Measurements from ENCODE around the gene FERD3L. TPM values are rescaled to one million over a fixed set of nuclear protein-coding genes. Genes with fewer than 3 reads are reported as not detected.

The FERD3L gene
- total RNA-seq, 1 experiment from 2014 or later: not detected

DNA sequence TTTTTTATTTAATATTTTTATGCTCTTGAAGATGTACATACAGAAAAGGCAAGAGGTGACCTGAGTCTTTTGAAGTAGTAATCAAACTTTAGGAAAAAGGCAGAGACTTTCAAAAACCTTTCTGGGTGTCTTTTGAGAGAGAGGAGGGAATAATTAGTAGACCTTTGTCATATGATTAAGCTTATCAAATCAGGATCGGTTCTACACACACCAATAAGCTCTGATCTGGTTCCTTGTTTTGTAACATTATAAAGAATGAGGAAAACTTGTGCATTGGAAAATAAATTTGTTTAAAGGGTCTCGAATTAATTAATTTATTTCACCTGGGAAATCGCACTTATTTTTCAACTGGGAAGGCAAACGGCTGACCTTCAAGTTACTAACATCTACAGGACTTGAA is 39.7 kb downstream of the FERD3L start:
- no peak for DNase-seq
- Mint-ChIP-seq H3K27me3 (ENCODE audit: unreplicated experiment) (peaks cover 34% of the 10 kb centered on the region), H3K9me3 (ENCODE audit: low read depth, unreplicated experiment) (no peaks in the 10 kb centered on the region), H3K4me1 (ENCODE audit: low read depth, unreplicated experiment) (peaks cover 3% of the 10 kb centered on the region), H3K4me3 (ENCODE audit: low read depth, unreplicated experiment) (no peak overlapping the region), H3K27ac (ENCODE audit: unreplicated experiment) (no peak overlapping the region), H3K36me3 (ENCODE audit: insufficient read depth, unreplicated experiment) (peaks cover 4% of the 10 kb centered on the region)
- BruUV-seq (replicated peaks): no TSS peak
- TF ChIP-seq, protein P1, sequence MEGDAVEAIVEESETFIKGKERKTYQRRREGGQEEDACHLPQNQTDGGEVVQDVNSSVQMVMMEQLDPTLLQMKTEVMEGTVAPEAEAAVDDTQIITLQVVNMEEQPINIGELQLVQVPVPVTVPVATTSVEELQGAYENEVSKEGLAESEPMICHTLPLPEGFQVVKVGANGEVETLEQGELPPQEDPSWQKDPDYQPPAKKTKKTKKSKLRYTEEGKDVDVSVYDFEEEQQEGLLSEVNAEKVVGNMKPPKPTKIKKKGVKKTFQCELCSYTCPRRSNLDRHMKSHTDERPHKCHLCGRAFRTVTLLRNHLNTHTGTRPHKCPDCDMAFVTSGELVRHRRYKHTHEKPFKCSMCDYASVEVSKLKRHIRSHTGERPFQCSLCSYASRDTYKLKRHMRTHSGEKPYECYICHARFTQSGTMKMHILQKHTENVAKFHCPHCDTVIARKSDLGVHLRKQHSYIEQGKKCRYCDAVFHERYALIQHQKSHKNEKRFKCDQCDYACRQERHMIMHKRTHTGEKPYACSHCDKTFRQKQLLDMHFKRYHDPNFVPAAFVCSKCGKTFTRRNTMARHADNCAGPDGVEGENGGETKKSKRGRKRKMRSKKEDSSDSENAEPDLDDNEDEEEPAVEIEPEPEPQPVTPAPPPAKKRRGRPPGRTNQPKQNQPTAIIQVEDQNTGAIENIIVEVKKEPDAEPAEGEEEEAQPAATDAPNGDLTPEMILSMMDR (IDR thresholded peaks at IDR 0.05; ENCODE audit: unreplicated experiment): no peak
- intact Hi-C loops (cut with micrococcal nuclease; ENCODE audit: unreplicated experiment): no loop called here
- CTCF ChIA-PET: no interaction called here

DNA sequence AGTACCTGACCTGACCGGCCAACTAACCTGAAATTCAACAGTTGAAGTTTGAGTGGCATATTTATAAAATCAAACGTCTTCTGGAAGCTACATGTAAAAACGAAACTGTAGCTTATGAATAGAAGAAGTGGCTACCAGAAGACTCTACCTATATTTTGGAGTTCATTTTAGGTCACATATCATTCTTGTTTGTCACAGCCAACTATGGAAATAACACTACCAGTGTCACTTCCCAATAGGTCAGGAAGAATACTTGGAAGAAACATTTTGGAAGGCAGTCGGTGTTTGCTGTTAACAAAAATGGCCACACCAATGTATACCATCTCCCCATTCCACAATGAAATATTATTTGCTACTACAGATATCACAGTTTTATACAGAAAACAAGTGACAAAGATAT is 40.4 kb downstream of the FERD3L start:
- Mint-ChIP-seq H3K27ac (ENCODE audit: unreplicated experiment) (no peak overlapping the region), H3K4me1 (ENCODE audit: low read depth, unreplicated experiment) (peaks cover 10% of the 10 kb centered on the region), H3K4me3 (ENCODE audit: low read depth, unreplicated experiment) (no peak overlapping the region), H3K27me3 (ENCODE audit: unreplicated experiment) (peaks cover 30% of the 10 kb centered on the region), H3K36me3 (ENCODE audit: insufficient read depth, unreplicated experiment) (peaks cover 6% of the 10 kb centered on the region), H3K9me3 (ENCODE audit: low read depth, unreplicated experiment) (no peaks in the 10 kb centered on the region)
- CTCF ChIA-PET: interaction anchor here (1.1 kb wide), 1 partner anchor 9 kb away, joined by 4 read pairs; no protein-coding TSS in a partner anchor
- intact Hi-C loops (cut with micrococcal nuclease; ENCODE audit: unreplicated experiment): no loop called here
- no TSS peak for BruUV-seq (replicated peaks)
- TF ChIP-seq, protein P1 (IDR thresholded peaks at IDR 0.05; ENCODE audit: unreplicated experiment): no peak
- DNase-seq: no peak

DNA sequence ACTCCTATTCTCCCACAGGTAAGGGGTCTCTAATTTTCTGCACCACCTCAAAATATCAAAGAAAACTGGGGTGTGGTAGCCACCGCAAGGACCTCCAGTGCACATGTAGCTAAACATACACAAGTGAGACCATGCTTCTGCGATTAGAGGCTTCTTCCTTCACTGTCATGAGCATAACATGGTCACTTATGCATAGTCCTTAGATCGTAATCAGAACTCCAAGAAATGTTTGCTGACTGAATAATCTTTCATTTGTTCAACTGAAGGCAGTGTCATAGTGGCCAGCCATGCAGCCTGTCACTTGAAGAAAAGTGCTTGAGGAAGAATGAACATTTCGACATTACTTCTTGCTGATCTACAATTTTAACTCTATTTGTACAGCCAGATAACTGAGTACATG is 42.3 kb downstream of the FERD3L start:
- no TSS peak for BruUV-seq (replicated peaks)
- TF ChIP-seq, protein P1 (IDR thresholded peaks at IDR 0.05; ENCODE audit: unreplicated experiment): no peak
- no peaks in the 10 kb centered on the region for H3K9me3 Mint-ChIP-seq (ENCODE audit: low read depth, unreplicated experiment)
- no peak for DNase-seq
- peaks cover 6% of the 10 kb centered on the region for H3K36me3 Mint-ChIP-seq (ENCODE audit: insufficient read depth, unreplicated experiment)
- CTCF ChIA-PET: no interaction called here
- H3K4me3 Mint-ChIP-seq (ENCODE audit: low read depth, unreplicated experiment): no peak overlapping the region
- peaks cover 11% of the 10 kb centered on the region for H3K27me3 Mint-ChIP-seq (ENCODE audit: unreplicated experiment)
- no peak overlapping the region for H3K27ac Mint-ChIP-seq (ENCODE audit: unreplicated experiment)
- intact Hi-C loops (cut with micrococcal nuclease; ENCODE audit: unreplicated experiment): no loop called here
- H3K4me1 Mint-ChIP-seq (ENCODE audit: low read depth, unreplicated experiment): peaks cover 14% of the 10 kb centered on the region

DNA sequence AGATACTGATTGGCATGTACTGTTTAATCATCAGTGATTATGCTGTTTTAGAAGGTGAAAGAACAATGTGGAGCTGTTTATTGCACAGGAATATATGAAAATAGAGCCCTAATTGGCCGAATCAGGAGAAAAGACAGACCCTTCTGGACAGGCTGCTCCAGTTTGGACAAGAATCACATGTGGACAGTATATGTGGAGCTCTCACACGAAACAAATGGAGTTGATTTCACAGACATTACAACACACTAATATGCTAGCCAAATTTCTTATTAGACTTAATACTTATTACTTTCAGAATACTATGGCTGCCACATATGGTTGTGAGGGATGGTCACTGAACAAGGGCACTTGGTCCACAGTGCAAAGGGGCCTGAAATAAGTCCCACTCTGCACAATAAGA is 43.3 kb downstream of the FERD3L start:
- H3K4me1 Mint-ChIP-seq (ENCODE audit: low read depth, unreplicated experiment): peaks cover 14% of the 10 kb centered on the region
- no peak overlapping the region for H3K27ac Mint-ChIP-seq (ENCODE audit: unreplicated experiment)
- intact Hi-C loops (cut with micrococcal nuclease; ENCODE audit: unreplicated experiment): no loop called here
- BruUV-seq (replicated peaks): no TSS peak
- DNase-seq: no peak
- TF ChIP-seq, protein P1 (IDR thresholded peaks at IDR 0.05; ENCODE audit: unreplicated experiment): no peak
- H3K36me3 Mint-ChIP-seq (ENCODE audit: insufficient read depth, unreplicated experiment): peaks cover 6% of the 10 kb centered on the region
- CTCF ChIA-PET: interaction anchor here (1.0 kb wide), 1 partner anchor 17 kb away, joined by 3 read pairs; no protein-coding TSS in a partner anchor
- no peaks in the 10 kb centered on the region for H3K9me3 Mint-ChIP-seq (ENCODE audit: low read depth, unreplicated experiment)
- H3K27me3 Mint-ChIP-seq (ENCODE audit: unreplicated experiment): peaks cover under 1% of the 10 kb centered on the region
- H3K4me3 Mint-ChIP-seq (ENCODE audit: low read depth, unreplicated experiment): no peak overlapping the region

Measured in Calu3 (cell line).